ENCODE results near the gene KCNG2.

GRCh38 chr18:79749251-79750191 lies 48.2 kb upstream of the KCNG2 start:
- TF ChIP-seq PRDM10 (CRISPR knock-in tag; IDR thresholded peaks at IDR 0.05; ENCODE audit: low read depth) (no peak), SALL2 (CRISPR knock-in tag; IDR thresholded peaks at IDR 0.05) (no peak), POLR2A (IDR thresholded peaks at IDR 0.05; ENCODE audit: insufficient read depth in 1 of 2, low read depth in 2 of 2, low read length in 2 of 2) (no peak), ZNF567 (CRISPR knock-in tag; IDR thresholded peaks at IDR 0.05; ENCODE audit: borderline replicate concordance) (no peak), MTA3 (CRISPR knock-in tag; IDR thresholded peaks at IDR 0.05) (no peak), RNF2 (conservative IDR thresholded peaks at IDR 0.05; ENCODE audit: low read depth) (no peak), MXD4 (CRISPR knock-in tag; IDR thresholded peaks at IDR 0.05) (no peak), AGO2 (optimal IDR thresholded peaks at IDR 0.05; ENCODE audit: low read depth, low read length) (no peak), MAFG (CRISPR knock-in tag; IDR thresholded peaks at IDR 0.05) (no peak), NCOA1 (CRISPR knock-in tag; IDR thresholded peaks at IDR 0.05) (no peak), EZH2 (conservative IDR thresholded peaks at IDR 0.05; ENCODE audit: low read depth, low read length) (no peak), RFX5 (IDR thresholded peaks at IDR 0.05; ENCODE audit: low read depth, low read length) (no peak)

All from HepG2 (cell line).